HEK293 (cell line): ENCODE measurements around the gene GPR152.

ENCODE experiments used
- BCL11A ChIP-seq: fragments of 450-650 bp; formaldehyde crosslinking; IDR thresholded peaks from 2 replicates; pipeline ENCODE4 v1.5.1; 2016; ENCODE audit warnings: low read depth, missing biosample characterization, missing genetic modification characterization
- KLF7 ChIP-seq: fragments of 450-650 bp; formaldehyde crosslinking; IDR thresholded peaks from 2 replicates; pipeline ENCODE4 v1.5.1; 2016; ENCODE audit warnings: missing biosample characterization, missing genetic modification characterization, borderline replicate concordance
- KLF9 ChIP-seq: fragments of 450-650 bp; formaldehyde crosslinking; IDR thresholded peaks from 2 replicates; pipeline ENCODE4 v1.5.1; 2016; ENCODE audit warnings: missing biosample characterization, missing genetic modification characterization, low read depth
- TCF7L2 ChIP-seq: IDR thresholded peaks from 2 replicates; pipeline ENCODE4 v1.6.1; 2011; ENCODE audit warnings: low read depth, mild to moderate bottlenecking, inconsistent platforms, low read length, moderate library complexity, borderline replicate concordance
- ZNF423 ChIP-seq: fragments of 450-650 bp; formaldehyde crosslinking; IDR thresholded peaks from 2 replicates; pipeline ENCODE4 v1.5.1; 2016; ENCODE audit warnings: missing biosample characterization, missing genetic modification characterization
- ZNF433 ChIP-seq: fragments of 450-650 bp; formaldehyde crosslinking; IDR thresholded peaks from 2 replicates; pipeline ENCODE4 v1.5.1; 2016; ENCODE audit warnings: missing biosample characterization, missing genetic modification characterization, low read depth
- TF ChIP-seq, protein P1 (sequence below): fragments of 450-650 bp; formaldehyde crosslinking; IDR thresholded peaks from 2 replicates; pipeline ENCODE4 v1.5.1; 2016; ENCODE audit warnings: missing biosample characterization, missing genetic modification characterization

DNA sequence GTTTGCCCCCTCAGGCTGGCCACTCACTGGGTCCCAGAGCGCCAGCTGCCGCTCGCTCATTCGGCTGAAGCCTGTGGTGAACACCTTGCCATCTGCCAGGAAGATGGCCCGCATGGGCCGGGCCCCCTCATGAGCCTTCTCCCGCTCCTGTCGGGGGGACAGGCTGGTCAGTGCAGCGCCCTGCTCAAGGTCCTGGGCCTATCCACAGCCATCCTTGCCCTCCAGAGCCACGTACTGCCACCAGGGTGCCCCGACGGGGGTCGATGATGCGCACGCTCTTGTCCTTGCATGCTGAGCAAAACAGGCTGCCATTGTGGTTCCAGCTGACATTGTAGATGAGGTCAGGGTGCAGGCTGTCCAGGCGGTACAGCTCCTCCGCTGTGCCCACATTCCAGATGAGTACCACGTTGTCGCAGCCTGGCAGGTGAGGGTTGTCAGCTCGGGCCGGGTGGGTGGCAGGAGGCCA, 11.4 kb downstream of the GPR152 start:
- TF ChIP-seq BCL11A (tag by site-specific recombination) (no peak), ZNF433 (tag by site-specific recombination) (no peak), KLF7 (no peak), TCF7L2 (no peak), ZNF423 (tag by site-specific recombination) (no peak), KLF9 (tag by site-specific recombination) (no peak)
- TF ChIP-seq, protein P1, sequence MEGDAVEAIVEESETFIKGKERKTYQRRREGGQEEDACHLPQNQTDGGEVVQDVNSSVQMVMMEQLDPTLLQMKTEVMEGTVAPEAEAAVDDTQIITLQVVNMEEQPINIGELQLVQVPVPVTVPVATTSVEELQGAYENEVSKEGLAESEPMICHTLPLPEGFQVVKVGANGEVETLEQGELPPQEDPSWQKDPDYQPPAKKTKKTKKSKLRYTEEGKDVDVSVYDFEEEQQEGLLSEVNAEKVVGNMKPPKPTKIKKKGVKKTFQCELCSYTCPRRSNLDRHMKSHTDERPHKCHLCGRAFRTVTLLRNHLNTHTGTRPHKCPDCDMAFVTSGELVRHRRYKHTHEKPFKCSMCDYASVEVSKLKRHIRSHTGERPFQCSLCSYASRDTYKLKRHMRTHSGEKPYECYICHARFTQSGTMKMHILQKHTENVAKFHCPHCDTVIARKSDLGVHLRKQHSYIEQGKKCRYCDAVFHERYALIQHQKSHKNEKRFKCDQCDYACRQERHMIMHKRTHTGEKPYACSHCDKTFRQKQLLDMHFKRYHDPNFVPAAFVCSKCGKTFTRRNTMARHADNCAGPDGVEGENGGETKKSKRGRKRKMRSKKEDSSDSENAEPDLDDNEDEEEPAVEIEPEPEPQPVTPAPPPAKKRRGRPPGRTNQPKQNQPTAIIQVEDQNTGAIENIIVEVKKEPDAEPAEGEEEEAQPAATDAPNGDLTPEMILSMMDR (tag by site-specific recombination): no peak
